Kidney (tissue), 14 donors: Measurements from ENCODE around the gene MYMK. TPM values are rescaled to one million over a fixed set of nuclear protein-coding genes. Genes with fewer than 3 reads are reported as not detected.

Source experiments
- DNase-seq, 5 donors: peaks; one replicate each; pipeline ENCODE4 v3.0.0-alpha.2; 2013 to 2020
- FAIRE-seq: peaks from 2 replicates; lab custom pipeline; 2012; peaks lifted over from hg19 to GRCh38; lab: Jason Lieb, UNC
- H3K27ac ChIP-seq, 2 donors: one replicate each; pipeline ENCODE4 v1.7.0; 2013; ENCODE audit warnings: low read depth in 2 of 2, low read length in 2 of 2, inconsistent platforms in 1 of 2
- H3K27me3 ChIP-seq: one replicate; pipeline ENCODE4 v1.7.1; 2013; ENCODE audit warnings: low read length, inconsistent platforms; ENCODE audit not compliant: control insufficient read depth, insufficient read depth
- H3K36me3 ChIP-seq, 3 donors: one replicate each; pipeline versions ENCODE4 v1.7.0 to v1.7.1; 2013; ENCODE audit warnings: low read length in 3 of 3, control low read depth in 1 of 3, inconsistent platforms in 1 of 3; ENCODE audit not compliant: insufficient read depth in 3 of 3, control insufficient read depth in 2 of 3
- H3K4me1 ChIP-seq, 3 donors: one replicate each; pipeline versions ENCODE4 v1.7.0 to v1.7.1; 2013; ENCODE audit warnings: low read length in 3 of 3, inconsistent platforms in 1 of 3, low read depth in 1 of 3; ENCODE audit not compliant: control insufficient read depth in 2 of 3, insufficient read depth in 2 of 3
- H3K4me3 ChIP-seq, 3 donors: one replicate each; pipeline versions ENCODE4 v1.7.0 to v1.8.1; 2013; ENCODE audit warnings: low read length in 3 of 3, control low read depth in 1 of 3, inconsistent platforms in 1 of 3
- H3K9ac ChIP-seq, 3 donors: one replicate each; pipeline versions ENCODE4 v1.7.0 to v1.7.1; 2013; ENCODE audit warnings: low read length in 3 of 3, control low read depth in 1 of 3, inconsistent platforms in 1 of 3
- H3K9me3 ChIP-seq, 3 donors: one replicate each; pipeline versions ENCODE4 v1.7.0 to v1.7.1; 2013; ENCODE audit warnings: low read length in 3 of 3, control low read depth in 1 of 3, inconsistent platforms in 1 of 3; ENCODE audit not compliant: control insufficient read depth in 2 of 3, insufficient read depth in 1 of 3
- intact Hi-C: fragments of 100-400 bp; cut with DNase I; formaldehyde crosslinking; loops from one replicate; pipeline ENCODE4 v1.11.1; 2022
- polyA plus RNA-seq: library from polyadenylated mRNA; stranded (reverse); fragments of 350-450 nt; fragmentation: Illumina TruSeq; extraction: RNeasy Lipid Tissue Mini Kit (QIAGEN cat#74804); gene quantifications from one replicate; pipeline ENCODE4 v1.2.3, GENCODE V29; 2014; ENCODE audit warnings: low read depth, low replicate concordance; ENCODE audit not compliant: insufficient read depth
- total RNA-seq: library from RNA; stranded (reverse); fragmentation: NEBNext Ultra II Directional; extraction: Animal tissue kit (Norgen Biotek cat#: 25700); gene quantifications from one replicate; pipeline ENCODE4 v1.2.1, GENCODE V29; 2021
- TF ChIP-seq, protein P1 (sequence below): IDR thresholded peaks from 3 replicates; pipeline ENCODE4 v1.5.1; 2012; ENCODE audit warnings: mild to moderate bottlenecking, moderate library complexity, borderline replicate concordance; ENCODE audit not compliant: insufficient read depth; ENCODE audit errors: extremely low read depth
- donor health status: control.
- donor health status: control.
- donor health status: control.
- donor health status: control.
- donor health status: control.
- donor health status: DM: yes; HTN: yes; CAD: no.
- donor health status: Normal renal cell carcinoma (clear cell type).

Gene MYMK
- total and polyA plus RNA-seq, 2 donors from 2014 or later = not detected

DNA sequence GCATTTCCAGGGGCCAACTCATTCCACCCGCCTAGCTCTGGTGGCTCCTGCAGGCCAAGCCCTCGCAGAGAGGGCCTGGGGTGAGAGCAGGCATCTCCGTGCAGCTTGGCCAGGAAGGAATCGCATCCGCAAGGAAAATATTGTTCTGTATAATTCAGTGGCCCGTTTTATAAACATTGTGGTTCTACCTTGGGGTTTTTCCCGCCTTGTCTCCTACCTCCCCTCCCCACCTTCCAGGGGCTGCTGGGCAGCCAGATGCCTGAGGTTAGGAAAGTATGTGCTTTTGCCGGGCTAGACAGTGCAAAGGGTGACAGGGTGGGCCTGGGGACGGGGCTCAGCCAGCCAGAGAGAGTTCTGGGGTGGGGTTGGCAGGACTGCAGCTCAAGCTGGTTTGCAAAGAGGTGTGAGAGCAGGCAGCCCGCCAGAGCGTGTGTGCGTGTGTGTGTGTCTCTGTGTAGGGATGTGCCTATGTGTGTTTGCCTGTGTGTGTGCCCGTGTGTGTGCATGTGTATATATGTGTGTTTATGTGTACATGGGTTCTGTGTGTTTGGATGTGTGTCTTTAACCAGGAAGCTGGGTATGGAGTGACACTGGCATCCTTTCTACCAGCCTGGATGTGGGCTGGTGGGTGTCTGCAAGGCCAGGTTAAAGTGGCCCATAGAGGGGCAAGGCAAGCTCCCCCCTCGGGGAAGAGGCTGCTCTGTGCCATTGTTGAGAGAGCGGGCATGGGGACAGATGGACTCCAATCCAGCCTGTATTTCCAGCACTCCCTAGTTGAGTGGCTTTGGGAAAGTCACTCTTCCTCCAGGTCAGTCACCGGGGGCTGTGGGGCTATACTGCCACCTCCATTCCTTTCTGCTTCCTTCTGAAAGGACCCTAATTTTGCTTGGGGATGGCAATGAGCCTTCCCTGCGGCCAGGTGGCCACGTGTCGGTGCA, 35.2 kb downstream of the MYMK start:
- Histone ChIP-seq H3K27me3 (no peaks in the 10 kb centered on the region), H3K9me3 (no peaks in the 10 kb centered on the region), H3K9ac (no peak overlapping the region), H3K4me1 (peaks cover 0 to 7% (median 0%) of the 10 kb centered on the region in 3 donors), H3K27ac (no peak overlapping the region), H3K4me3 (no peak overlapping the region), H3K36me3 (no peaks in the 10 kb centered on the region)
- FAIRE-seq (no peak), DNase-seq (peak in 1 of 5 donors; percentile 29)
- TF ChIP-seq, protein P1, sequence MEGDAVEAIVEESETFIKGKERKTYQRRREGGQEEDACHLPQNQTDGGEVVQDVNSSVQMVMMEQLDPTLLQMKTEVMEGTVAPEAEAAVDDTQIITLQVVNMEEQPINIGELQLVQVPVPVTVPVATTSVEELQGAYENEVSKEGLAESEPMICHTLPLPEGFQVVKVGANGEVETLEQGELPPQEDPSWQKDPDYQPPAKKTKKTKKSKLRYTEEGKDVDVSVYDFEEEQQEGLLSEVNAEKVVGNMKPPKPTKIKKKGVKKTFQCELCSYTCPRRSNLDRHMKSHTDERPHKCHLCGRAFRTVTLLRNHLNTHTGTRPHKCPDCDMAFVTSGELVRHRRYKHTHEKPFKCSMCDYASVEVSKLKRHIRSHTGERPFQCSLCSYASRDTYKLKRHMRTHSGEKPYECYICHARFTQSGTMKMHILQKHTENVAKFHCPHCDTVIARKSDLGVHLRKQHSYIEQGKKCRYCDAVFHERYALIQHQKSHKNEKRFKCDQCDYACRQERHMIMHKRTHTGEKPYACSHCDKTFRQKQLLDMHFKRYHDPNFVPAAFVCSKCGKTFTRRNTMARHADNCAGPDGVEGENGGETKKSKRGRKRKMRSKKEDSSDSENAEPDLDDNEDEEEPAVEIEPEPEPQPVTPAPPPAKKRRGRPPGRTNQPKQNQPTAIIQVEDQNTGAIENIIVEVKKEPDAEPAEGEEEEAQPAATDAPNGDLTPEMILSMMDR = no peak
- intact Hi-C loops = loop anchor here (5.0 to 10.0 kb wide), 2 partner anchors 82 to 305 kb away; no protein-coding TSS in a partner anchor

DNA sequence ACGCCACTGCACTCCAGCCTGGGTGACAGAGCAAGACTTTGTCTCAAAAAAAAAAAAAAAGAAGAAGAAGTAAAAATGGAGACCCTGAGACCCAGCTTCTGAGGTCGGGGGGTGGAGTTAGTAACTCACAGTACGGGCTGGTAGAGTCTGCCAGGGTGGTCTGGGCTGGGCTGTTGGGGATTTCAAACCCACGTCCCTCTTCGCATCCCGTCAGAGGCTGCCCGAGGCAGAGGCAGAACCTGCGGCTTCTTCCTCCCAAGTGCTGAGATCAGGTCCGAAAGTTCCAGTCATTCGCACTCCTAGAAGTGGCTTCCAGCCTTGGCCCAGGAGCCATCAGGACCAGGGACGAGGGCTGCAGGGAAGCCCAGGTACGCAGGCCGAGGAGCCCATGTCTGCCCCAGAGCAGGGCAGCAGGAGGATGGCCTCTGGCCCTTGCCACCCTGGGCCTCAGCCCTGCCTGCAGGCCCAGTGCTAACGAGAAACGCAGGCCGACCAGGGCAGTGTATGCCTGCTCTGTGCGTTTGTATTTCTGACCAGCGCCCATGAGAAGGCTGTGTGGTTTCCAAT, 36.0 kb downstream of the MYMK start:
- H3K9me3 ChIP-seq = no peaks in the 10 kb centered on the region
- H3K4me1 ChIP-seq = peaks cover 0 to 7% (median 0%) of the 10 kb centered on the region in 3 donors
- DNase-seq (peak in 1 of 5 donors; percentile 57), FAIRE-seq (no peak)
- intact Hi-C loops = loop anchor here (5.0 to 10.0 kb wide), 2 partner anchors 81 to 304 kb away; no protein-coding TSS in a partner anchor
- no peak overlapping the region for H3K27ac ChIP-seq
- H3K36me3 ChIP-seq = no peaks in the 10 kb centered on the region
- no peak overlapping the region for H3K4me3 ChIP-seq
- no peak overlapping the region for H3K9ac ChIP-seq
- no peaks in the 10 kb centered on the region for H3K27me3 ChIP-seq
- TF ChIP-seq, protein P1 = no peak

DNA sequence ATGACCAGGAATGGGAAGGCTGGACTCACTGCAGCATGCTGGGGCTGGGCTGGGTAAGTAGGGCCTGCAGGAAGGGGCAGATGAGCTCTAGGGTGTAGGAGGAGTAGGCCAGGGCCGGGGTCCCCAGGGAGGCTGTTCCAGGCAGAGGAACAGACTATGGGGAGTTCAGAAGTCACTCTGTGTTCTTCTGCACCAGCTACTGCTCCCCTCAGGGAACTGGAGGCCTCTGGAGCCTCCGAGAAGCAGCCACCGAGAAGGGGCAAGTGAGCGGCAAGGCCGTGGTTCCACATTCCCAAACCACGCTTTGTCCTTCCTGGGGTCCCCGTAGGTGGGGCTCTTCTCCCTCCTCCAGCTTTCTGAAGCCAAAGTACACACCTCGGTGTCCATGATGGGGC, 37.4 kb downstream of the MYMK start:
- intact Hi-C loops = loop anchor here (5.0 to 10.0 kb wide), 2 partner anchors 80 to 303 kb away; no protein-coding TSS in a partner anchor
- H3K4me3 ChIP-seq = no peak overlapping the region
- H3K27me3 ChIP-seq = no peaks in the 10 kb centered on the region
- no peak overlapping the region for H3K9ac ChIP-seq
- no peaks in the 10 kb centered on the region for H3K36me3 ChIP-seq
- DNase-seq (peak in 1 of 5 donors; percentile 59), FAIRE-seq (no peak)
- no peaks in the 10 kb centered on the region for H3K9me3 ChIP-seq
- H3K27ac ChIP-seq = no peak overlapping the region
- TF ChIP-seq, protein P1 = no peak
- peaks cover 0 to 3% (median 0%) of the 10 kb centered on the region in 3 donors for H3K4me1 ChIP-seq
